ENCODE results near the gene TRPM2. TPM values are rescaled to one million over a fixed set of nuclear protein-coding genes. Genes with fewer than 3 reads are reported as not detected.

TRPM2 gene
- total and polyA plus RNA-seq, 12 donors, result 1.5 to 28.3 (median 11.3) TPM

DNA sequence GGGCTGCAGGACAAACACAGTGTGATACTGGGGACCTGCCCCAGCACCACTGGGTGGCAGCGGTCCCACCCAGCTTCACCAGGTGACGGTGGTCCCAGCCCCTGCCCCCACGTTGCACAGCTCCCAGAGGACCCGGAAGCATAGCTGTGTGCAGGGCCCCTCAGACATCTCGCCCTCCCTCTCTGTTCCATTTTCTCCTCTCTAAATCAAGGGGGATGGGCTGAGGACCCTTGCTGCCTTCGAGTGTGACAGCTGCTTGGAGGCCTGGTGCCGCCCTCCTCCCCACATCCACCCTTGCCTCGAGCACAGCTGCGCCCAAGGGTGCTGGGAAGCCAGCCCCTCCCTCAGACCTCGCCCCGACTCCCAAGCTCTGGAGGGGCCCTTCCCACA is 85.8 kb downstream of the TRPM2 start:
- DNase-seq, result no peak
- Histone ChIP-seq H3K27ac (no peak overlapping the region), H3K27me3 (peaks cover 3% of the 10 kb centered on the region), H3K4me1 (replicated peaks in 1 of 2) (no peaks in the 10 kb centered on the region), H3K36me3 (replicated peaks in 1 of 2) (no peaks in the 10 kb centered on the region), H3K9me3 (replicated peaks in 1 of 3) (no peaks in the 10 kb centered on the region), H3K4me3 (no peak overlapping the region)
- WGBS, 4 donors, result 77 to 92% (median 85%) methylated on average over 9 to 11 of the region's 11 CpGs
- TF ChIP-seq, protein P1, sequence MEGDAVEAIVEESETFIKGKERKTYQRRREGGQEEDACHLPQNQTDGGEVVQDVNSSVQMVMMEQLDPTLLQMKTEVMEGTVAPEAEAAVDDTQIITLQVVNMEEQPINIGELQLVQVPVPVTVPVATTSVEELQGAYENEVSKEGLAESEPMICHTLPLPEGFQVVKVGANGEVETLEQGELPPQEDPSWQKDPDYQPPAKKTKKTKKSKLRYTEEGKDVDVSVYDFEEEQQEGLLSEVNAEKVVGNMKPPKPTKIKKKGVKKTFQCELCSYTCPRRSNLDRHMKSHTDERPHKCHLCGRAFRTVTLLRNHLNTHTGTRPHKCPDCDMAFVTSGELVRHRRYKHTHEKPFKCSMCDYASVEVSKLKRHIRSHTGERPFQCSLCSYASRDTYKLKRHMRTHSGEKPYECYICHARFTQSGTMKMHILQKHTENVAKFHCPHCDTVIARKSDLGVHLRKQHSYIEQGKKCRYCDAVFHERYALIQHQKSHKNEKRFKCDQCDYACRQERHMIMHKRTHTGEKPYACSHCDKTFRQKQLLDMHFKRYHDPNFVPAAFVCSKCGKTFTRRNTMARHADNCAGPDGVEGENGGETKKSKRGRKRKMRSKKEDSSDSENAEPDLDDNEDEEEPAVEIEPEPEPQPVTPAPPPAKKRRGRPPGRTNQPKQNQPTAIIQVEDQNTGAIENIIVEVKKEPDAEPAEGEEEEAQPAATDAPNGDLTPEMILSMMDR (IDR thresholded peaks at IDR 0.05), result no peak
- TF ChIP-seq POLR2A (IDR thresholded peaks at IDR 0.05), result no peak
- intact Hi-C loops (cut with DNase I), result no loop called here

DNA sequence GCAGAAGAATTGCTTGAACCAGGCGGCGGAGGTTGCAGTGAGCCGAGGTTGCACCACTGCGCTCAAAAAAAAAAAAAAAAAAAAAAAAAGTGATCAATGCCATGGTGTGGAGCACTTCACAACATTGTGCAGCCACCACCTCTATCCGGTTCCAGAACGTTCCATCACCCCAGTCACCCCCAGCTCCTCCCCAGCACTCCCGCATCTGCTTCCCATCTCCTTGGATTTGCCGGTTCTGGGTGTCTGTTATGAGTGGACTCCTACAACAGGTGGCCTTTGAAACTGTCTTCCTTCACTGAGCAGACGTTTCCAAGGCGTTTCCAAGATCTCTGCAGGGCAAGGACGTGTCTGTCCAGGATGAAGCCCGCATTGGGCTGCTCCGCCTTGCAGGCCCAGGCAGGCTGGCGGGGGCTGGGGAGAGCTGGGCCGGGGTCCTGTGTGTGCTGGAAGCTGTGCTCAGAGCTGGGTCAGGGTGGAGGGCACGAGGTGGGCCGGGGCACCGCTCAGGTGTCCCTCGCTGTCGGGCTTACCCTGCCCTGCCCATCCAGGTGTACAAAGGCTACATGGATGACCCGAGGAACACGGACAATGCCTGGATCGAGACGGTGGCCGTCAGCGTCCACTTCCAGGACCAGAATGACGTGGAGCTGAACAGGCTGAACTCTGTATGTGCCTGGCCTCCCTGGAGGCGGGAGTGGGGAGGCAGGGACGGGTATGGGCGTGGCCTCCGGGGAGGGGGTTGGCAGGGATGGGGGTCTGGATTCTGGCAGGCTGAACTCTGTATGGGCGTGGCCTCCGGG is 87.0 kb downstream of the TRPM2 start:
- no peaks in the 10 kb centered on the region for H3K9me3 ChIP-seq (replicated peaks in 1 of 3)
- H3K27ac ChIP-seq, result no peak overlapping the region
- H3K4me3 ChIP-seq, result no peak overlapping the region
- 80 to 89% (median 82%) methylated on average over 26 to 32 of the region's 33 CpGs for whole genome bisulfite sequencing, 4 donors
- DNase-seq, result no peak
- no peak for TF ChIP-seq POLR2A (IDR thresholded peaks at IDR 0.05)
- TF ChIP-seq, protein P1 (IDR thresholded peaks at IDR 0.05), result no peak
- intact Hi-C loops (cut with DNase I), result no loop called here
- peaks cover 3% of the 10 kb centered on the region for H3K27me3 ChIP-seq
- no peaks in the 10 kb centered on the region for H3K36me3 ChIP-seq (replicated peaks in 1 of 2)
- no peaks in the 10 kb centered on the region for H3K4me1 ChIP-seq (replicated peaks in 1 of 2)

DNA sequence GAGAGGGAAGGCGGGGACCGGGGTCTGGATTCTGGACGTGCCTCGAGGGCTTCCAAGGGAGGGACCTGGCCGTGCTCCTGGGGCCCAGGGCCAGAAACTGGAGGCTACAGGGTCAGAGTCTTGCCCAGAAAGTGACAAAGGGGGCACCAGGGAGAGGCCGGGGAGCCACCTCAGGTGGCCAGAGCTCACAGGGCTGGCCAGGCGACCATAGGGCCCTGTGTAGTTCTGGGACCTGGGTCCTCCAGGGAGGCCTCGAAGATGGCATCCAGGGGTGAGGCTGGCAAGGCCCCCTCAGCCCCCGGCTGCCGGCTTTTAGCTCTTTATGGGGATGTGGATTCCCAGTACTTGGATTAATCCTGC is 87.6 kb downstream of the TRPM2 start:
- intact Hi-C loops (cut with DNase I), result no loop called here
- Histone ChIP-seq H3K36me3 (replicated peaks in 1 of 2) (no peaks in the 10 kb centered on the region), H3K4me1 (replicated peaks in 1 of 2) (no peaks in the 10 kb centered on the region), H3K4me3 (no peak overlapping the region), H3K9me3 (replicated peaks in 1 of 3) (no peaks in the 10 kb centered on the region), H3K27me3 (peaks cover 3% of the 10 kb centered on the region), H3K27ac (no peak overlapping the region)
- DNase-seq, result no peak
- no peak for TF ChIP-seq POLR2A (IDR thresholded peaks at IDR 0.05)
- TF ChIP-seq, protein P1 (IDR thresholded peaks at IDR 0.05), result no peak
- 78 to 92% (median 87%) methylated on average over 2 to 10 of the region's 10 CpGs for WGBS, 4 donors

DNA sequence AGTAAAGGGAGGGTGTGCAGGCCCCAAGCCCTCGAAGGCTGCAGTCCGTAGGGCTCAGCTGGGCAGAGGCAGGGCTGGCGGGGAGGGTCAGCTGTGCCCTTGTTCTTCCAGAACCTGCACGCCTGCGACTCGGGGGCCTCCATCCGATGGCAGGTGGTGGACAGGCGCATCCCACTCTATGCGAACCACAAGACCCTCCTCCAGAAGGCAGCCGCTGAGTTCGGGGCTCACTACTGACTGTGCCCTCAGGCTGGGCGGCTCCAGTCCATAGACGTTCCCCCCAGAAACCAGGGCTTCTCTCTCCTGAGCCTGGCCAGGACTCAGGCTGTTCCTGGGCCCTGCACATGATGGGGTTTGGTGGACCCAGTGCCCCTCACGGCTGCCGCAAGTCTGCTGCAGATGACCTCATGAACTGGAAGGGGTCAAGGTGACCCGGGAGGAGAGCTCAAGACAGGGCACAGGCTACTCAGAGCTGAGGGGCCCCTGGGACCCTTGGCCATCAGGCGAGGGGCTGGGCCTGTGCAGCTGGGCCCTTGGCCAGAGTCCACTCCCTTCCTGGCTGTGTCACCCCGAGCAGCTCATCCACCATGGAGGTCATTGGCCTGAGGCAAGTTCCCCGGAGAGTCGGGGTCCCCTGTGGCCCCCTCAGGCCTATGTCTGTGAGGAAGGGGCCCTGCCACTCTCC is 88.3 kb downstream of the TRPM2 start:
- intact Hi-C loops (cut with DNase I), result no loop called here
- H3K27me3 ChIP-seq, result peaks cover 3% of the 10 kb centered on the region
- DNase-seq, result no peak
- TF ChIP-seq, protein P1 (IDR thresholded peaks at IDR 0.05), result no peak
- TF ChIP-seq POLR2A (IDR thresholded peaks at IDR 0.05), result no peak
- H3K4me1 ChIP-seq (replicated peaks in 1 of 2), result no peaks in the 10 kb centered on the region
- no peak overlapping the region for H3K27ac ChIP-seq
- H3K36me3 ChIP-seq (replicated peaks in 1 of 2), result no peaks in the 10 kb centered on the region
- H3K9me3 ChIP-seq (replicated peaks in 1 of 3), result no peaks in the 10 kb centered on the region
- 47 to 95% (median 84%) methylated on average over 3 to 20 of the region's 20 CpGs for WGBS, 4 donors
- H3K4me3 ChIP-seq, result no peak overlapping the region
